HepG2 (cell line): ENCODE data around the gene USP15. TPM values are rescaled to one million over a fixed set of nuclear protein-coding genes. Genes with fewer than 3 reads are reported as not detected.

Source experiments
- ASH2L ChIP-seq: fragments of 300-600, 200-600 bp; sonication (generic); IDR thresholded peaks from 2 replicates; pipeline ENCODE4 v1.7.0; 2017; ENCODE audit warnings: low read depth, mild to moderate bottlenecking, moderate library complexity, mixed read lengths, low read length; ENCODE audit not compliant: insufficient read length
- CEBPZ ChIP-seq: IDR thresholded peaks from 2 replicates; pipeline ENCODE4 v1.6.1; 2012; ENCODE audit warnings: low read length, improper control_type of control experiment
- GMEB2 ChIP-seq: IDR thresholded peaks from 2 replicates; pipeline ENCODE4 v1.6.1; 2016; ENCODE audit warnings: missing biosample characterization, missing genetic modification reagents, low read depth
- NRL ChIP-seq: sonication (generic); formaldehyde crosslinking; IDR thresholded peaks from 2 replicates; pipeline ENCODE4 v1.5.0; 2020; ENCODE audit warnings: missing genetic modification reagents, mild to moderate bottlenecking, moderate library complexity, borderline replicate concordance
- PHF21A ChIP-seq: sonication (generic); formaldehyde crosslinking; IDR thresholded peaks from 2 replicates; pipeline ENCODE4 v1.5.0; 2020; ENCODE audit warnings: mild to moderate bottlenecking, missing genetic modification reagents
- RNF2 ChIP-seq: fragments of 450-650 bp; conservative IDR thresholded peaks from 2 replicates; pipeline ENCODE4 v1.6.1; 2016; ENCODE audit warnings: low read depth
- ZBTB2 ChIP-seq: sonication (generic); formaldehyde crosslinking; IDR thresholded peaks from 2 replicates; pipeline ENCODE4 v1.8.0; 2022; ENCODE audit warnings: low read depth, missing genetic modification reagents
- ZBTB3 ChIP-seq: sonication (generic); formaldehyde crosslinking; IDR thresholded peaks from 2 replicates; pipeline ENCODE4 v1.4.0; 2020; ENCODE audit warnings: low read depth, mild to moderate bottlenecking, moderate library complexity, missing genetic modification reagents, borderline replicate concordance
- ZGPAT ChIP-seq: IDR thresholded peaks from 2 replicates; pipeline ENCODE4 v1.6.1; 2016; ENCODE audit warnings: mild to moderate bottlenecking
- ZNF101 ChIP-seq: sonication (generic); formaldehyde crosslinking; IDR thresholded peaks from 2 replicates; pipeline ENCODE4 v1.4.0; 2020; ENCODE audit warnings: mild to moderate bottlenecking, low read depth, missing genetic modification reagents, borderline replicate concordance
- ZNF12 ChIP-seq: sonication (generic); formaldehyde crosslinking; IDR thresholded peaks from 2 replicates; pipeline ENCODE4 v1.5.0; 2020; ENCODE audit warnings: missing genetic modification reagents
- ZNF124 ChIP-seq: sonication (generic); formaldehyde crosslinking; IDR thresholded peaks from 2 replicates; pipeline ENCODE4 v1.4.0; 2020; ENCODE audit warnings: missing genetic modification reagents
- ZNF160 ChIP-seq: sonication (generic); formaldehyde crosslinking; IDR thresholded peaks from 2 replicates; pipeline ENCODE4 v1.8.0; 2022; ENCODE audit warnings: mild to moderate bottlenecking, inconsistent platforms, missing genetic modification reagents
- ZNF382 ChIP-seq: sonication (generic); formaldehyde crosslinking; IDR thresholded peaks from 2 replicates; pipeline ENCODE4 v1.5.0; 2020; ENCODE audit warnings: missing genetic modification reagents, mild to moderate bottlenecking, borderline replicate concordance
- ZNF670 ChIP-seq: sonication (generic); formaldehyde crosslinking; IDR thresholded peaks from 2 replicates; pipeline ENCODE4 v1.8.0; 2022; ENCODE audit warnings: mild to moderate bottlenecking, missing genetic modification reagents, borderline replicate concordance
- ZNF841 ChIP-seq: sonication (generic); formaldehyde crosslinking; IDR thresholded peaks from 2 replicates; pipeline ENCODE4 v1.8.1; 2023; ENCODE audit warnings: missing genetic modification reagents, borderline replicate concordance
- polyA plus RNA-seq, 8 experiments: library from polyadenylated mRNA; depleted of rRNA in 3 of 8; stranded (reverse) in 7 of 8; unstranded in 1 of 8; fragments of >200 nt; fragmentation: Illumina TruSeq in 4 of 8; extraction: Trizol in 4 of 8; gene quantifications; 2 replicates each; pipeline versions ENCODE4 v1.2.1 to v1.2.3, GENCODE V29; 2011 to 2016; ENCODE audit warnings: low read depth in 4 of 8, missing spikeins in 1 of 8, mixed read lengths in 1 of 8; ENCODE audit not compliant: insufficient read depth in 1 of 8
- total RNA-seq, 5 experiments: library from RNA; depleted of rRNA; stranded (reverse); fragments of >200 nt; fragmentation: Illumina TruSeq; extraction: Trizol; gene quantifications; 2 replicates each; pipeline ENCODE4 v1.2.3, GENCODE V29; 2016; ENCODE audit warnings: low read depth in 1 of 5

USP15 gene
- total and polyA plus RNA-seq, 2 of the 13 experiments (the other 11 are each of a cell fraction or from before 2014, with no cell fraction given): 17.3 to 51.7 TPM

- TF ChIP-seq ZBTB2 (no peak), ZNF124 (CRISPR knock-in tag) (no peak), PHF21A (CRISPR knock-in tag) (no peak; the same call in 1 of the 2 replicates), ZNF101 (CRISPR knock-in tag) (no peak), NRL (no peak), GMEB2 (CRISPR knock-in tag) (no peak), ZNF670 (CRISPR knock-in tag) (no peak), RNF2 (no peak), ZNF382 (CRISPR knock-in tag) (no peak), ZNF160 (CRISPR knock-in tag) (0 out of 2 replicates have a peak, but pooled peaks have one; percentile 38), ZGPAT (CRISPR knock-in tag) (peak; percentile 44; the same call in 1 of the 2 replicates), ASH2L (peak; percentile 15), ZNF841 (CRISPR knock-in tag) (no peak), ZNF12 (CRISPR knock-in tag) (no peak), CEBPZ (no peak), ZBTB3 (CRISPR knock-in tag) (no peak)
- TF ChIP-seq, all 625 proteins: peak for 48
These were observed 175.3 kb downstream of the USP15 start (continued) for GRCh38 chr12:62435303-62436163.
